DMS153 treated with DMSO at 0.1 percent for 48 hours (cell line): ENCODE measurements around the gene FAM228B.

Experiments
- DNase-seq: peaks from one replicate; lab custom pipeline; 2025; ENCODE audit not compliant: unreplicated experiment; lab: John Stamatoyannopoulos, UW

Gene FAM228B

GRCh38 chr2:24200799-24201198 is 77.5 kb downstream of the FAM228B start:
- DNase-seq = no peak

GRCh38 chr2:24203029-24203786 is 79.9 kb downstream of the FAM228B start:
- DNase-seq = no peak

GRCh38 chr2:24203787-24204150 is 80.5 kb downstream of the FAM228B start:
- no peak for DNase-seq

- no peak for DNase-seq
Measured at GRCh38 chr2:24204505-24204904, 81.2 kb downstream of the FAM228B start.

- no peak for DNase-seq
Measured at GRCh38 chr2:24205131-24205530, 81.9 kb downstream of the FAM228B start.

GRCh38 chr2:24206242-24206641 is 83.0 kb downstream of the FAM228B start:
- DNase-seq = no peak

GRCh38 chr2:24206714-24207113 is 83.4 kb downstream of the FAM228B start:
- DNase-seq = no peak

GRCh38 chr2:24207359-24207758 is 84.1 kb downstream of the FAM228B start:
- no peak for DNase-seq

- no peak for DNase-seq
Measured at GRCh38 chr2:24208490-24208889, 85.2 kb downstream of the FAM228B start.

GRCh38 chr2:24209389-24210105 is 86.3 kb downstream of the FAM228B start:
- no peak for DNase-seq

- DNase-seq = no peak
Measured at GRCh38 chr2:24210106-24210455, 86.8 kb downstream of the FAM228B start.

GRCh38 chr2:24210723-24211122 is 87.5 kb downstream of the FAM228B start:
- DNase-seq = no peak

- DNase-seq = no peak
Measured at GRCh38 chr2:24211408-24211807, 88.1 kb downstream of the FAM228B start.

GRCh38 chr2:24214880-24215279 is 91.6 kb downstream of the FAM228B start:
- DNase-seq = no peak
